KG1 (cell line): Measurements from ENCODE around the gene GRM4.
"Not testable (repeated sequence)": the region's sequence is repeated elsewhere in the genome, so short reads cannot be mapped to it uniquely, and the experiment has no call there.

ENCODE experiments used
- DNase-seq: peaks from one replicate; lab custom pipeline; 2025; lab: John Stamatoyannopoulos, UW

GRM4 gene

DNA sequence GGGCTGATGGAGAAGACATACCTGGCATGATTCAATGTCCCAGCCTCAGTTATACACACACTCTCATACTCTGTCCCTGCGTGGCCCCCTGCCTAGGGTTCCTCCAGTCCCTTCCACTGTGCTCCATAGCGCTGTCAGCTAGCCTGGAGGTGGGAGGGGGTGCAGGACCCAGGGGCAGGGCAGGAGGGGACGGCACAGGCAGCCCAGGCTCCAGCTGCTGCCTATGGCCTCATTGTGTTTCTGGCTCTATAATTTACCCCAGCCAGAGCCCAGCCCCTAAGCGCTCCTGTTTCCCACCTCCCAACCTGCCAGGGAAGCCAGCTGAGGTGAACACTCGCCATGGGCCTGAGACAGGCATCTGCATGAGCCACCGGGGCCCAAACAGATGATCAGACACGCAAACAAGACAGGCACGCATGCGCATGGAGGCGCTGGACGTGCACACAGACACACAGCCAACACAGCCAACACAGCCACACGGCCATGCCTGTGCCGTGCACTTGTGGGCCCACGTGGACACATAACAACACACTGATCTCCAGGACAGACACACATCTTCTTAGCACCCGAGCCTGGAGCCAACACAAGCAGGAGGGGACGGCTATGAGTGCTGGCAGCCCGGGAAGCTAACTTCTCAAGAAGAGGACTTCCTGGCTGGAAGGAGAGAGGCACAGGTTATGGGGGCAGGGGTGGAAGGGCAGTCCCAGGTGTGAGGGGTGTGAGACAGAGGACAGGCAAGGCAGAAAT is 124.9 kb downstream of the GRM4 start:
- DNase-seq = no peak

DNA sequence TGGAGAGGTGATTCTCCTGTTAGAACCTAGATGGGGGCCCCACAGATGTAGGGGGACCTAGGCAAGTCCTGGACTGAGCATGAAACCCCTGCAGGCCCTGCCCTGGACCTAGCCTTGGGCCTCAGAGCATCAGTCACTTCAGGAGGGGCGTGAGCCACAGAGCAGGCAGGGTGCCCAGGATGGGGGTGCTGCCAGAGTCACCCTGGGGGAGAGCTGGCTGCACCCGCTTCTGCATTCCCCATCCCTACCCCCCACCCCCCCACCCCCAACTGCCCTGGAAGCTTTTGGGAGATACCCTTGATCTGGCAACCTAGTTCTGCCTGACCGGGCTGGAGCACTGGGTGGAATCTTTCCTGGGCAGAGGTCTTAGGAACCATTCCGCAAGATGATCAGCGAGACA is 125.6 kb downstream of the GRM4 start:
- no peak for DNase-seq

DNA sequence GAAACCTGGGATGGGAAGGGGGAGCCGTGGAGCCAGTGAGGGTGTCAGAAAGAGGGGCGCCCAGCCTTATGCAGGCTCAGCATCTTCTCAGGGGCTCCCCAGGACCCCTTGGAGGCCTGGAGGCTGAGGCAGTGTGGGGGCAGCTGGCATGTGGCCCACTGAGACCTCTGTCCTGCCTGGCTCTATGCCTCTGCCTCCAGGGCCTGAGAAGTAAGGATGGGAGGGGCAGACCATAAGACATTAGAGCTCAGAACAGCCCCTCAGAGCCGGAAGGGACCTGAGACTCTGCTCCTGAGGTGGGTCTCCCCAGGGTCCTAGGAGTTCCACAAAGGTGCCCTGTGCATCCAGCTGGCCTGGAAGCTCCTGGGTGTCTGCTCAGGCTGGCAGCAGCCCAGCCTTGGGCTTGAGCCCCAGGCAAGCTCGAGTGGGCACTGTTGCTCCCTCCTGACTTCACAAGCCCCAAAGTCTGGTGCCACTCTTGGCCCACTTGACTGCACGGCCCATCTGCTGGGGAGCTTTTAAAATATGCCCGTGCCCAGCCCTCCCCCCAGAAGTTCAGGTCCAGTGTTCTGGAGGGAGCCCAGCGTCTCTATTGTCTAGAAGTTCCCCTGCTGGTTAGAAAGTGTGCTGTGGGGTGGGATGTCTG is 126.8 kb downstream of the GRM4 start:
- DNase-seq = no peak

DNA sequence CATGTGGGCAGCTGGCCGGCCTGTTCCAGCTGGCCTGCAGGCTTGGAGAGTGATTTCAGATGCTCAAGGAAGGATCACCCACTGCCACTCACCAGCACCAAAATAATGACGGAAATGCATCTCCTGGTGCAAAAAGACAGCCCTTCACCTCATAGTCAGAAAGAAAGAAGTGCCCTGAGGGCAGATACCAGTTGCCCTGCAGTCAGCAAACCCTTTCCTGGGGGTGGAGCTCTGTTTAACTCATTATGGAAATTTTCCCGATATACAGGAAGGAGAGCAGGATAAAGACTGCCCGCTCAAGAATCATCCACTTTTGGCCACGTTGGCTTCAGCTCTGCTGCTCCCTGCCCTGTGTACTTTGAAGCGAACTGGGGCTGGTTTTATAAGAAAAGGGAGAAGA is 127.9 kb downstream of the GRM4 start:
- DNase-seq = no peak

DNA sequence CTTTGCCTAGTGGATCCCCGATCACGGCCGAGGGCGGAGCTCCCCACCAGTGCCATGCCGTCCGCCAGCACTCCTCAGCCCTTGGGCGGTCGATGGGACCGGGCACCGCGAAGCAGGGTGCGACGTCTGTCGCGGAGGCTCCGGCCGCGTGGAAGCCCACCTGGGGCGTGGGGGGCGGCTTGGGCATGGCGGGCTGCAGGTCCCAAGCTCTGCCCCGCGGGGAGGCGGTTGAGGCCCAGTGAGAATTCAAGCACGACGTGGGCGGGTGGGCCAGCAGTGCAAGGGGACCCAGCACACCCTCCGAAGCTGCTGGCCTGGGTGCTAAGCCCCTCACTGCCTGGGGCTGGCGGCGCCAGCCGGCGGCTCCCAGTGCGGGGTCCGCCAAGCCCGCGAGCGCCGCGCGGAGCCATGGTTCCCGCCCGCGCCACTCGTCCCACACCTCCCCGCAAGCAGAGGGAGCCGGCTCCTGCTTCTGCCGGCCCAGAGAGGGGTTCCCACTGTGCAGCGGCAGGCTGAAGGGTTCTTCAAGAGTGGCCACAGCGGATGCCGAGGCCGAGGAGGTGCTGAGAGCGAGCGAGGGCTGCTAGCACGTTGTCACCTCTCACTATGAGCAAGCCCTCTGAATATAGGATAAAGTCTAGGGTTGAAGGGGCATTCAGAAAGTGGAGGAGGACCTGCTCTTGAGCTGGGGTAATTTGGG is 128.6 kb downstream of the GRM4 start:
- DNase-seq = no peak

DNA sequence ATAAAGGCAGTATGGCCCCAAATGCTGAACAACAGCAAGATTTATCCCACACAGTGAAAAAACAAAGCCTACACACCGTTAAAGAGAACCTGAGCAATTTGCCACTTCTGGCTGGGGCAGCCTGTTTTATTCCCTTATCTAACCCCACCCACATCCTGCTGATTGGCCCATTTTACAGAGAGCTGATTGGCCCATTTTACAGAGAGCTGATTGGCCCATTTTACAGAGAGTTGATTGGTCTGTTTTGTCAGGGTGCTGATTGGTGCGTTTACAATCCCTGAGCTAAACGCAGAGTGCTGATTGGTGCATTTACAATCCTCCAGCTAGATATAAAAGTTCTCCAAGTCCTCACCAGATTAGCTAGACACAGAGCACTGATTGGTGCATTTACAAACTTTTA is 129.3 kb downstream of the GRM4 start:
- DNase-seq = not testable (repeated sequence)

DNA sequence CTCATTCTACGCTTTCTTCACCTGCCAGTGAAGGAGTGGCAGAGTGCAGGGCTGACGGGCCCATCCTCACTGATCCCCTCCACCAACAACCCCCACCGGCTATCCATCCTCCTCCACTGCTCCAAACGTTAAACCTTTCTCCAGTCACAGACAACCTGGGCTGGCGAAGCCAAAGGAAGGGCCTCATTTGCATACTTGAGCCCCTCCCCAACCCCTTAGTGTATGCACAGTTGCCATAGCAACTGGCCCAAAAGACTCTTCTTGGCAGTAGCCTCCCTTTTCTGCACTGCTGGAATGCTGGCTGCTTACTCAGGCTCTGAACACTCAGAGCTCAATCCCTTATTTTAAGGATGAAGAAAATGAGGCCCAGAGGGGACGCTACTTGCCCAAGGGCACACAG is 130.3 kb downstream of the GRM4 start:
- DNase-seq = no peak

DNA sequence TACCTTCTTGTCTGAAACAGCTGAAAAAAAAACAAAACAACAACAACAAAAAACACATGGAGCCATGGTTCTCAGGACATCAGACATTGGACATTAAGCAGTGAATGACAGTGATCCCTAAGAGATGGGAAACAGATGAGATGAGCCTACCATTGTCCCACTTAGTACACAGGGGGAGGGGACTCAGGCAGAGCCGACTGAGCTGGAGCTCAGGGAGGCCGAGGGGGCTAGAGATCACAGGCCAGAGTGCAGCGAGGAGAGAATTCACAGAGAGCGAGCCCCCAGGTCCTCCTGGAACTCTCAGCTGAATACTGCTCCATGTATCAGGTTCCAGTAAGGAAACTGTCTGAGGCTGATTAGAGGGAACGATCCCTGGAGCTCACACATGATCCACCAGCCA is 134.6 kb downstream of the GRM4 start:
- DNase-seq = no peak

DNA sequence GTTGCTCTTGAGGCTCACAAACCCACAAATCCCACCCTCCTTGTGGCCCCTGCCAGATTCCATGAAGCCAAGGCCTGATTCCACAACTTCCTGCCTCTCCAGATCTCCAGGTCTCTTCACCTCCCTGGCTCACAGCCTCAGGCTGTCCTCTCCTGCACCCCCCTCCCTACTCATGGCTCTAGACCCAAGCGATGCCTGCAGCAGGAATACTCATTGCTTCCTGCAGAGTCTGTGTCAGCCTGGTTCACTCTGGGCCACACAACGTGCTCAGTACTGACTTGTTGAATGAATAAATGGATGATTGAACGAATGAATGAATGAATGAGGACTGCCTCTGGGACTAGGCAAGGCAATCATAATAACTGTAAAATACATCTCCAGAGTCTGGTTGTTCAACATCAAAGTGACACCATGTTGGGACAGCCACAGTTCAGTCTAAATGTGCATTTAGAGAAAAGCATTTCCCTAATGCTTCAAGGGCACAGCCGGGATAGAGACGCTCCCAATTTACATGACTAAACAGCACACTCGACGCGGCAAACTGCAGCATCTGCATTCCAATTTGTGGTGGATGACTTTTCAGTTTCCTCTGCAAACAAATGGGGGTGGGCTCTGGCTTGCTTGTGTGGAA is 139.9 kb downstream of the GRM4 start:
- no peak for DNase-seq

DNA sequence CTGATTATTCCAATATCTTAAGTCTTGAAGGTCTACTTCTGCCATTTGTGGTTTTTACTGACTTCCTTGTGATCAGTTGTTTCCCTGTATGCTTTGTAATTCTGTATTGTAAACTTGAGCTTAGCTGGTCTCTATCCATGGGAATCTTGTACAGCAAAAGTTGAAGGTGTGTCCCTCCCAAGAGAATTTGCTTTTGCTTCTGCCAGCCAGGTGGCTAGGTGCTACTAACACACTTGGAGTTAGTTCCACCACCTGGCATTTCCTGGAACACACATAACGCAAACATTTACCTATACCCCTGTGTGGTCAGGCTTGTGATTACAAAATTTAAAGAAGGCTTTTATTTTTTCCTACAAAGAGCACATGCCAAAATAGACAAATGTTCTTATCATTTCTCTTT is 141.2 kb downstream of the GRM4 start:
- DNase-seq = no peak

DNA sequence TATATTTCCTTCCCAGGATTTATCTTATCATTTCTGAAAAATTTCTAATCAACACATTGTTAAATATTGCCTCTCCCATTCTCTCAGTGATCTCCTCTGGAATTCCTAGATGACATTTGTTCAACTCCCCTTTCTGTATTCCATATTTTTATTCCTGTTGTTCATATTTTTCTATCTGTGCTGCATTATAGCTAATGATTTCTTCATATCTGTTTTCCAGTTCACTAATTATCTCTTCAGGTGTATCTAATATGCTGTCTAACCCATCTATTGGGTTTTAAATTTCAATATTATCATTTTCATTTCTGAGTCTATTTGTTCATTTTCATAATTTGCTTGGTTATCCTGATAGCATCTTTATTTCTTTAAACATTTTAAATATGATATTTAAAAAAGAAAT is 141.9 kb downstream of the GRM4 start:
- DNase-seq = no peak

DNA sequence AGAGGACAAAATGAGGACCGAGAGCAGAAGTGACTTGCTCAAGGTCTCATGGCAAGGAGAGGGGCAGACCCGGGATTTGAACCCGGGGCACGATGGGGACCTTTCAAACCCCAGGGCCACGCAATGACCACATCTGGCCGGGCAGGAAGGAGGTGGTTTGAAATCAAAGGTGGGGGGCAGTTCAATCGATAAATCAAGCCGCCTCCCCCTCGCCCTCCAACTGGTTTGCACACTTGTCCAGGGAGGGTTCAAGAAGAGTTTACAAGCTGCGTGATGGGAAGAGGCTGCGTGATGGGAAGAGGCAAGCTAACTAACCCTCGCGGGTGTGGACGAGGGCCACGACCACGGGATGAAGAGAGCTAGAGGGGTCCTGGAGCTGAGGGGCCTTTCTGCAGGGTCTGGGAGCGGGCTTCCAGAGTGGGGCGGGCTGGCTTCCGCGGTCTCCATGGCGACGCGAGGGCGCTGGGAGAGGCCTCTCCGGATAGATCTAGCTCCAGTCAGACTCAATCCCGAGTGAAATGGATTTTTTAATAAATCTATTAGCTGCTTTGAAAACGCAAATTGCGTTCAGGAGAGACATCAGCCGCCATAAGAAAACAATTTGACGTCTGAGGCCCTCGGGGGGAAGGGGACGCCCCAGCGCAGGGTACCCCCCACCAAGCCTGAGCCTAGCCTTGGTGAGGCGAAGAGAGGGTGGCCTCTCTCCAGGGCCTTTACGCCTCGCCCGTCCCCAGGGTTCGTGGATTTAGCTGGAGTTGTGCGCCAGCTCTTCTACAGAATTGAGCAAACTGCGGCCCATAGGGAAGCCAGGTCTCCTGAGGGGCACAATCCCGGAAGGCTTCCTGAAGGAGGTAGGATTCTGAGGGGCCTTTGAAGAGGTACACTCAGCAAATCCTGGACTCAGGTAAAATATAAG is 143.9 kb downstream of the GRM4 start:
- no peak for DNase-seq

DNA sequence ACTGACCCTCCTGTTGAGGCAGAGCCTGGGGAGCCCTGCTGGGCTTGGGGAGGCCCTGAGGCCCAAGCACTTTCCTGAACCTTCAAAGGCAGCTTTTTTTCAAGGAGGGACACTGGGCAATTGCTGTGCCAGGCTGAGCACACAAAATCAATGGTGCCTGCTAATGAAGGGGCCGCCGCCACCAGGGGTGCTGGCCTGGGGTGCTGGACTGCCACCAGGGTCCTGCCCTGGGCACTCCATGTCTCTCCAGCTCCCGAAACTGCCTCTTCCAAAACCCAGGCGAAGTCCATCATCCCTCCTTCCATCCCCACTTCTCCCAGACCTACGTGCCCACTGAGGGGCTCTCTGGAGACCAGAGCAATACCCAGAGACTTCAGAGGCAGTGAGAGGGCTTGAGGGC is 145.6 kb downstream of the GRM4 start:
- no peak for DNase-seq

DNA sequence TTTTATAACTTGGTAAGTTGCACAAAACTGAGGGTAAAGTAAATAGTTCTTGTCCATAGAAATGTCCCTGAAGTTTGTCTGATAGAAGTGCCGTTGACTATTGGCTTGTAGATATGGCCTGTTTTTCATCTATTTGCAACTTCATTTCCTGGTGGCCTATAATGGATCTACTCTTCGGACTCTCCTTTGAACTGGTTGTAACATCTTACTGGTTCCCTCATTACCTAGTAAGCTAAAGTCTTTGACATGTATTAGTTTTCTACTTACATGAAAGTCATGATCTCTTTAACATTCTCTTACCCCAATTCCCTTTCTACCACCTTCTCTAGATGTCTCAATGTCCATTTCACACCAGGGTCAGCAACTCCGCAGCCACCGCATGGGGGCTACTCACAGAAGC is 146.3 kb downstream of the GRM4 start:
- no peak for DNase-seq

DNA sequence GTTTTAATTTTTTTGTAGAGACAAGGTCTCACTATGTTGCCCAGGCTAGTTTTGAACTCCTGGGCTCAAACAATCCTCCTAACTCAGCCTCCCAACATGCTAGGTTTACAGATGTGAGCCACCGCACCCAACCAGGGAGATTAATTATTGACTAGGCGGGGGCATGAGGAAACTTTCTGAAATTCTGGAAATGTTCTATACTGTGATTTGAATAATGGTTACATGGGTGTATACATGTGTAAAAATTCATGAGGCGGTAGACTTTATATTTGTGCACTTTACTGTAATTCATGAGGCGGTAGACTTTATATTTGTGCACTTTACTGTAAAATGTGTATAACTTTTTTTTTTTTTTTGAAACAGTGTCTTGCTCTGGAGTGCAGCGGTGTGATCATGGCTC is 147.2 kb downstream of the GRM4 start:
- no peak for DNase-seq

DNA sequence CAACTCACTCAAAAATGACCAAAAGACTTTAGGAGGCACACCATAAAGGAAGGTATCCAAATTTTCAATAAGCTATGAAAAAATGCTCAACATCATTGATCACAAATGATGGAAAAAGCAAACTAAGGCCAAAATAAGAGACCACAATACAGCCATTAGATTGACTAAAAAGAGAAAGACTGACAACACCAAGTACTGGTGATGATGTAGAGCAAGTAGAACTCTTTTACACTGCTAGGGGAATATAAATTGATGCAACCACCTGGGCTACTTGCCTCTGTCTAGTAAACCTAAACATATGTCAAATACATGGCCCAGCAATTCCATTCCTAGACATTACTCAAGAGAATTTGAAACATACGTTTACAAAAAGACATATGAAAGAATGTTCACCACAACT is 148.6 kb downstream of the GRM4 start:
- DNase-seq = no peak

DNA sequence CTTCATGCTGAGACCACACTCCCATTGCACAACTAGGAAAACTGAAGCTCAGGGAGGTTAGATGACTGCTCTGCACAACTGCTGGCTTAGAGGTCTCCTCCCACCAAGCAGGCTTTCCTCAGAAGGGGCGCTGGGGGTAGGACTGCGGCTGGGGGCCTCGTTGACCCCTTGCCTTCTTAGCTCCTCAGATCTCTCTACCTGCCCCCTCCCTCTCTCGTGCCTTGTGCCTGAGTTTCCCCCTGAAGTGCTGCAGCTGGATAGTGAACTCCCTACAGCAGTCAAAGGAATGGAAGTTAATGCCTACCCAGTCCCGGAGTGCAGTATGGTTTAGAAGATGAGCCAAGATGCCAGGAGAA is 149.8 kb downstream of the GRM4 start:
- DNase-seq = no peak

DNA sequence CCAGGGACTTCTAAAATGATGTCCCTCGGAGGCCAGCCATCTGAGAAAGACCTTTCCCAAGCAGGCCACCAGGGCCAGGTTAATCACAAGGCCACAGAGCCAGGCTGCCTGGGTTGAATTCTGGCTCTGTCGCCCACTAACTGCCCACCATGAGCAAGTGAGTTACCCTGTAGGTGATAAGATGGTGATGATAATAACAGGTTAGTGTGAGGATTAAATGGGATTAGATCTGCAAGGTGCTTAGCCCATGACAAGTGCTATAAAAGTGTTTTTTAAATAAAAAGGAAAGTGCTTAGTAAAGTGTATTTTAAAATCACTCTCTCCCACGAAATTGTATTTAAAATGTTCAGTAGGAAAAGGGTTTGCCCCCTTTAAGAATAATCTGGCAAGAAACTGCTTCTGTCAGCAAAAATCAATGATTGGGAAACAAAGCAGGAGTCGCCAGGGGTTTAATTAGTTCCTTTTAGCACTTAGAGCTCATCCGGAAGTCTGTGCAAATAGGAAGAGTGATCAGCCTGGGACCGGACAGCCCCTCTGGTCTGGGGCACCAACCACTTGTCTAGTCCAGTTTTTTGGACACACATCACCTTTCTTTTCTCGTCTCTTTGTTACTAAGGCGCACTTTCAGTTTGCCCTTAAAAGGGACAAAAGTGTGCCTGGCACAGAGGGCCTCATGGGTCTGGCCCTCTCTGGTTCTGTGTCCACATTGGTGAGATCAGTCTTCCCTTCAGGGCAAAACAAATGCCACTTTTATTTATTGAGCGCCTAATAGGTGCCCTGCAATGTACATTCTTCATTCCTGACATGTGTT is 150.4 kb downstream of the GRM4 start:
- no peak for DNase-seq

DNA sequence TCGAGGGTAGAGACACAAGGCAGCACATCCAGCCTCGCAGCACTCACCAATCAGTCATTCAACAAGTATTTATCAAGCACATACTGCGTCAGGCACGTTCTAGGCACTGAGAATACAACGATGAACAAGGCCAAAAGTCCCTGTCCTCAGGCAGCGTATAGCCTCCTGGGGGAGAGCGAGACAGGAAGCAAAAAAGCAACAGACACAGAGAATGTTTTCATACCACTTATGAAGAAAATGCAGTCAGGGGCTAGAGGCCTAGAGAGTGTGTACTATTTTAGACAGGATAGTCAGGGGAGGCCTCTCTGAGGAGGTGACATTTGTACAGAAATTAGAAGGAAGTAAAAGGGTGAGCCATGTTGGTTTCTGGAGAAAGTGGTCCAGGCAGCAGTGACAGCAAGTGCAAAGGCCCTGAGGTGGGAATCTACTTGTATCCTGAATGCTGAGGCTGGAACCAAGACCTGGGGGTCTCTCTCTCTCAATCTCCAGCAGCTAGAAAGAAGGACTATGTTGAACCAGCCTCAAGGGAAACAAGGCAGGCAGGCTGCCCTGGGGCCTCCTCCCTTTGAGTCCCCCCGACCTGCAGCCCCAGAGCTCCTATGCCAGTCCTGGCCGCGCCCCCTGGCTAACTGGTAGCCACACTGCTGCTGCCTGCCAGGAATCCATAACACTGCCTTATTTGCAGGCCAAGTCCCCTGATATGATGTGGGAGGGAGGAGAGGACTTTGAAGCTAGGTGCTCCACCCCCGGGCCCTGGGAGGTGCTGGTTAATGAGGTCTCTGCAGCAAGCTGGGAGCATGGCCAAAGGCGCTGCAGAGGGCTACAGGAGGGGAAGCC is 151.2 kb downstream of the GRM4 start:
- no peak for DNase-seq
